Natural killer cell (primary cell): ENCODE data around the gene TNIK. TPM values are rescaled to one million over a fixed set of nuclear protein-coding genes. Genes with fewer than 3 reads are reported as not detected.
A peak's percentile ranks its signal among the peaks of the same experiment; 100 is the strongest.

ENCODE experiments used
- ATAC-seq, 3 donors: fragments of 150-1000 bp in 2 of 3; fragments of 200-7000 bp in 1 of 3; cut with Tn5 transposase; 1 replicate in 1 of 3; 2 replicates in 2 of 3; pipeline ENCODE4 v1.10.0; 2021; ENCODE audit warnings: mild to moderate bottlenecking in 2 of 3, moderate library complexity in 2 of 3
- DNase-seq, 2 donors: peaks; one replicate each; pipeline versions ENCODE4 v3.0.0 to v3.0.0-alpha.2; 2013 to 2021; ENCODE audit warnings: mixed read lengths in 1 of 2
- H3K27ac ChIP-seq: one replicate; pipeline ENCODE4 v1.5.1; 2013; ENCODE audit warnings: mild to moderate bottlenecking, low read length
- H3K27me3 ChIP-seq: one replicate; pipeline ENCODE4 v1.6.1; 2013; ENCODE audit warnings: low read length; ENCODE audit not compliant: control insufficient read depth, insufficient read depth
- H3K36me3 ChIP-seq: one replicate; pipeline ENCODE4 v1.6.1; 2013; ENCODE audit warnings: low read length; ENCODE audit not compliant: control insufficient read depth, insufficient read depth
- H3K4me1 ChIP-seq: one replicate; pipeline ENCODE4 v1.6.1; 2013; ENCODE audit warnings: low read length; ENCODE audit not compliant: control insufficient read depth, insufficient read depth
- H3K4me3 ChIP-seq: one replicate; pipeline ENCODE4 v1.5.1; 2013; ENCODE audit warnings: low read length
- H3K9me3 ChIP-seq: one replicate; pipeline ENCODE4 v1.6.1; 2013; ENCODE audit warnings: low read length; ENCODE audit not compliant: control insufficient read depth, insufficient read depth
- H3K27ac Mint-ChIP-seq, 2 donors: one replicate each; pipeline ENCODE4 v1.8.0; 2022; ENCODE audit warnings: mild to moderate bottlenecking in 2 of 2, mixed read lengths in 2 of 2, moderate library complexity in 1 of 2
- H3K27me3 Mint-ChIP-seq, 2 donors: one replicate each; pipeline ENCODE4 v1.8.0; 2022; ENCODE audit warnings: low read depth in 2 of 2, mixed read lengths in 2 of 2
- H3K36me3 Mint-ChIP-seq: one replicate; pipeline ENCODE4 v1.8.0; 2022; ENCODE audit warnings: mixed read lengths
- H3K4me1 Mint-ChIP-seq, 2 donors: one replicate each; pipeline ENCODE4 v1.8.0; 2022; ENCODE audit warnings: mixed read lengths in 2 of 2
- H3K4me3 Mint-ChIP-seq: one replicate; pipeline ENCODE4 v1.8.0; 2022; ENCODE audit warnings: mild to moderate bottlenecking, moderate library complexity, mixed read lengths
- H3K9me3 Mint-ChIP-seq, 2 donors: one replicate each; pipeline ENCODE4 v1.8.0; 2022; ENCODE audit warnings: mixed read lengths in 2 of 2
- CTCF ChIP-seq: fragments of 200-600 bp; IDR thresholded peaks from one replicate; pipeline ENCODE4 v1.8.0; 2022; ENCODE audit warnings: antibody characterized with exemption
- WGBS: methylation state at CpG from one replicate; pipeline ENCODE4 v1.1.7; 2013; ENCODE audit warnings: missing lambda C conversion rate; ENCODE audit not compliant: insufficient coverage; 5-methylcytosine and 5-hydroxymethylcytosine counted together
- intact Hi-C: fragments of 100-400 bp; cut with micrococcal nuclease; formaldehyde crosslinking; loops from one replicate; pipeline ENCODE4 v1.14.2; 2022
- total RNA-seq, 4 donors: library from RNA; stranded (reverse); fragments of 120-200 nt in 1 of 4; gene quantifications; one replicate each; pipeline versions ENCODE4 v1.2.3 to v1.2.4, GENCODE V29; 2013 to 2022

Gene TNIK
- total RNA-seq, 3 donors from 2014 or later (not counting 1 experiment from before 2014, with no cell fraction given): 93.7 to 122 (median 119) TPM

GRCh38 chr3:171458864-171459136, 1.4 kb downstream of the TNIK start:
- 0% methylated on average over 5 of the region's 6 CpGs for WGBS
- peaks cover 36% of the 10 kb centered on the region for H3K4me1 ChIP-seq
- peak overlapping the region; percentile 62 for H3K27ac ChIP-seq
- H3K4me3 ChIP-seq: peak overlapping the region; percentile 93
- H3K9me3 ChIP-seq: no peaks in the 10 kb centered on the region
- Mint-ChIP-seq H3K36me3 (no peaks in the 10 kb centered on the region), H3K4me1 (peaks cover 19 to 69% of the 10 kb centered on the region in 2 donors), H3K27me3 (no peaks in the 10 kb centered on the region), H3K9me3 (no peaks in the 10 kb centered on the region), H3K4me3 (peak overlapping the region; percentile 93), H3K27ac (peak overlapping the region in 1 of 2 donors; percentile 97)
- intact Hi-C loops: loop anchor here (5.0 to 10.0 kb wide), 3 partner anchors 274 to 551 kb away; partner anchors contain the start of genes EIF5A2 and PLD1
- no peaks in the 10 kb centered on the region for H3K27me3 ChIP-seq
- DNase-seq (peak in 1 of 2 donors; percentile 19), ATAC-seq (no peak)
- no peak for TF ChIP-seq CTCF
- no peaks in the 10 kb centered on the region for H3K36me3 ChIP-seq

GRCh38 chr3:171458071-171458863, 1.9 kb downstream of the TNIK start:
- Histone ChIP-seq H3K27ac (peak overlapping the region; percentile 62), H3K4me1 (peaks cover 38% of the 10 kb centered on the region), H3K36me3 (no peaks in the 10 kb centered on the region), H3K9me3 (no peaks in the 10 kb centered on the region), H3K4me3 (peak overlapping the region; percentile 93), H3K27me3 (no peaks in the 10 kb centered on the region)
- WGBS: 1% methylated on average over 16 of the region's 23 CpGs
- no peaks in the 10 kb centered on the region for H3K27me3 Mint-ChIP-seq
- ATAC-seq (peak; percentile 11 to 19 (median 15)), DNase-seq (peak; percentile 44 to 75)
- H3K36me3 Mint-ChIP-seq: no peaks in the 10 kb centered on the region
- peaks cover 19 to 69% of the 10 kb centered on the region in 2 donors for H3K4me1 Mint-ChIP-seq
- no peaks in the 10 kb centered on the region for H3K9me3 Mint-ChIP-seq
- peak overlapping the region in 1 of 2 donors; percentile 97 for H3K27ac Mint-ChIP-seq
- no peak for TF ChIP-seq CTCF
- peak overlapping the region; percentile 93 for H3K4me3 Mint-ChIP-seq
- intact Hi-C loops: loop anchor here (5.0 to 10.0 kb wide), 3 partner anchors 273 to 551 kb away; partner anchors contain the start of genes EIF5A2 and PLD1

GRCh38 chr3:171457607-171458061, 2.6 kb downstream of the TNIK start:
- H3K4me3 Mint-ChIP-seq: peak overlapping the region; percentile 93
- DNase-seq (peak; percentile 22 to 43), ATAC-seq (no peak)
- intact Hi-C loops: loop anchor here (5.0 to 10.0 kb wide), 3 partner anchors 273 to 550 kb away; partner anchors contain the start of genes EIF5A2 and PLD1
- peak overlapping the region in 1 of 2 donors; percentile 97 for H3K27ac Mint-ChIP-seq
- Histone ChIP-seq H3K9me3 (no peaks in the 10 kb centered on the region), H3K27ac (peak overlapping the region; percentile 62), H3K4me1 (peaks cover 40% of the 10 kb centered on the region), H3K27me3 (no peaks in the 10 kb centered on the region), H3K36me3 (no peaks in the 10 kb centered on the region), H3K4me3 (peak overlapping the region; percentile 93)
- TF ChIP-seq CTCF: no peak
- H3K36me3 Mint-ChIP-seq: no peaks in the 10 kb centered on the region
- no peaks in the 10 kb centered on the region for H3K9me3 Mint-ChIP-seq
- no peaks in the 10 kb centered on the region for H3K27me3 Mint-ChIP-seq
- WGBS: 5% methylated on average over 7 of the region's 7 CpGs
- H3K4me1 Mint-ChIP-seq: peaks cover 19 to 69% of the 10 kb centered on the region in 2 donors
